ENCODE measurements around the gene RAB31. TPM values are rescaled to one million over a fixed set of nuclear protein-coding genes. Genes with fewer than 3 reads are reported as not detected.
A peak's percentile ranks its signal among the peaks of the same experiment; 100 is the strongest.
"Not testable (repeated sequence)": the region's sequence is repeated elsewhere in the genome, so short reads cannot be mapped to it uniquely, and the experiment has no call there.

The RAB31 gene
- 80.7 TPM for total RNA-seq
- long read RNA-seq, full-length matches to known transcripts: 46 of 89 reads
- long read RNA-seq, partial matches to known transcripts: 4 of 89 reads
- long read RNA-seq, other reads (novel, unspliced or antisense): 39 of 89 reads

GRCh38 chr18:9708057-9708433 lies at the start of gene RAB31:
RAB31 (plus strand) TSS chr18:9708301; CDS start chr18:9708406, 105 bp downstream.
- DNase-seq (ENCODE audit: low spot score): peak; percentile 97

DNA sequence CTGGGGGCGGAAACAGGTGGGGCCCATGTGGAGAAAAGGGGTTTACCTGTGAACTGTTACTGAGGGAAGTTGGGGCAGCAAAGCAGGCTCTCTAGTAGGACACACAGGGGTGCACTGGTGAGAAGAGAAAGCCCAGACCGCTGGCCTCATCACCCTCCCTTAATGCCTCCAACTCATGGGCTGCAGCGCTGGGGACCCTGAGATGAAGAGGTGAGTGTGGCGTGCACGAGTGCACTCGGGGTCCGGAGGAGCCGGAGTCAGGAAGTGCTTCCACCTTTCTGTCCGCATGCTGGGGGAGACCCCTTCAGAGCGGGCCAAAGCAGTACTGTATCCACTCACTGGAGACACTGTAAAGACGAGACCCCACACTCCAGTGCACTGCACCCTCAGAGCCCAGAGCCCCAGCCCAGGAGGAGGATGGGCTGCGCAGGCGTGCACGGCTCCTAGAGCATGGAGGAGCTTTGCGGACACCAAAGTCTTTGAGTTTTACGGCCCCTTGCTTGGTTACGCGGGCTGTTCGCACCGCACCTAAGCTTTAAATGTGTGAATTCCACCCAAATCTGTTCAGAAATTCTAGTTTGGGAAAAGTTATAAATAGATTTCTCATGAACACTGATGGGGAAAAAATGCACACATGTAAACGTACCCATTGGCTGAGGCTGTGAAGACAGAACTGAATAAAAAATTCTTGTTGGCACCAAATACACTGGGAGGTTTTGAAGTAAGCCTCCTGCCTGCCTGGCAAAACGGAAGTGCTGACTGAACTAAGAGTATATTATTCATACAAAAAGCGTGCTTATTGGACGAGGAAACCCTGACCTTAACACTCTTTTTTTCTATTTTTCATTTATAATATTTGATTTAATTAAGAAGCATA lies 48.4 kb upstream of the RAB31 start:
- no peak for DNase-seq (ENCODE audit: low spot score)

GRCh38 chr18:9661564-9661963 lies 46.5 kb upstream of the RAB31 start:
- DNase-seq (ENCODE audit: low spot score): no peak

DNA sequence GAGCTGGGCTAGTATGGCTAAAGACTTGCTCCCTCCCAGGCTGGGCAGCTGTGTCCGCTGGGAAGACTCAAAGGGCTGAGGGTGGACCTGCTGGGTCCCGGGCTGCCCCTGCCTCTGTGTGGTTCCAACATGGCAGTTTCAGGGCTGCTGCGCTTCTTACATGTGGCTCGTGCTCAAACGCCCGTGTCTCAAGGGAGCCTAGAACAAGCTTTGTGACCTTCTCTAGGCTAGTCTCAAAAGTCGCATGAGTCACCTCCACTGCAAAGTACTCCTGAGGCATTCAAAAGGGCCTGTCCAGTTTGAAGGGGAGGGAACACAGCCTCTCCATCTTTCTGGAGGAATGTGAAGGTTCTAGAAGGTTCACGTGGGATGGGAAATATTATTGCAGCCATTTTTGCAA lies 44.7 kb upstream of the RAB31 start:
- no peak for DNase-seq (ENCODE audit: low spot score)

DNA sequence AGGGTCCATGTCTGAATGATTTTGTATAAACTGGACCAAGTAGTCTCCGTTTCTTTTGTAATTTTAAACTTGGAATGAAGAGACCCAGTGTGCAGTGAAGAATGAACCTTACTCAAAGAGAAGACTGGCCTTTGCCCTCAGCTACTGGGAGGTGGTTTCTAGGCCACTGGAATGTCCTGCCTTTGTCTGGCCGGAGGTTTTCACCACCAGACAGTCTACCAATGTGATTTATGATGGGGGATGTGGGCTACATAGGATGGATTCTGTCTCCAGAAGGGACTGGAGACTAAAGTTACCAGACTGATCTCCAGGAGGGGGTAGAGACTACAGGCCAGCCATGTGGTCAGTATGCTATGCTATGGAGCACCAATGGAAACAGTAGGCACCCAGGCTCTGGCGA lies 42.8 kb upstream of the RAB31 start:
- no peak for DNase-seq (ENCODE audit: low spot score)

DNA sequence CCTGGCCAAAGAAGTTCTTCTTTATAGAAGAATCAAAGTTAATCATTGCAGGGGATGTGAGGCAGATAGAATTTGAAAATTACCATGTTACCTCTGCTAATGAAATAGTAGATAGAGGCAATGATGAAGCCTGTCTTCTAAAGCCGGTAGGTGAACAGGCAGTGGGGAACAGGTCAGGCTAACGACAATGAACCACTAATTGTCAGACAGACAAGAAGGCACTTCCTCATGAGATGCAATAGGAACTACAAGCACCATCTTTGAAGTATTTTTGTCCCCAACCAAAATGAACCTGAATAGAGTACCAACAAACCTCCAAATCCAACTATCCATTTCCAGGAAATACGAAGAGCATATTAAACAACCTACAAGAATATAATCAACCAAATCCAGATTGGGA lies 41.6 kb upstream of the RAB31 start:
- DNase-seq (ENCODE audit: low spot score): no peak

DNA sequence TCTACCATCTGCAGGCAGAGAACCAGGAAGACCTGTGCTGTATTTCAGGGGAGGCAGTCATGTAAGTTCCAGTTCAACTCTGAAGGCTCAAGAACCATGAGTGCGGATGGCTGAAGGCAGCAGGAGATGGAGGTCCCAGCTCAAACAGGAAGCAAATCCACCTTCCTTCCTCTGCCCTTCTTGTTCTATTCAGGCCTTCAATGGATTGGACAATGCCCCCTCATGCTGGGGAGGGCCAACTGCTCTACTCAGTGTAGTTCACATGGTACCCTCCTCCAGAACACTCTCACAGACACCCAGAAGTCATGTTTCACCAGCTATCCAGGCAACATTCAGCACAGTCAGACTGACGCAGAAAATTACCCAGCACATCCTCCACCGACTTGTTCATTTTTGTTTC lies 39.1 kb upstream of the RAB31 start:
- DNase-seq (ENCODE audit: low spot score): no peak

DNA sequence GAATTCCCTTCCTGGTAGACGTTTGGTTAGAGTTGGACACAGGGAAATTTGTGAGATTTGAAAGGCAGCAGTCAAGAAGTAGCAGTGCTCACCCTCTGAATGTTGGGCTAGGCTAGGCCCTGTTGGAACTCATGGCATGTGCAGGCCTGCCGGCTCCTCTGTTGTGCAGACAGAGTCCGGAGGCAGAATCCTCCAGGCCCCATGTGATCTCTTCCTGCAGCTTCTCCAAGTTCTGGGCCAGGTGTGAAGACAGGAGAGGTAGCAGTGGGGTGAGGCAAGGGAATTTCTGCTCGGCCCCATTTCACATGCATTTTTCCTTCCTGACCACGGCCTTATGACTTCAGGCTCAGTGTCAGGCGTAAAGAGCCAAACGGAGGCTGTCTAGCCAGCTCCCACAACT lies 36.9 kb upstream of the RAB31 start:
- DNase-seq (ENCODE audit: low spot score): no peak

DNA sequence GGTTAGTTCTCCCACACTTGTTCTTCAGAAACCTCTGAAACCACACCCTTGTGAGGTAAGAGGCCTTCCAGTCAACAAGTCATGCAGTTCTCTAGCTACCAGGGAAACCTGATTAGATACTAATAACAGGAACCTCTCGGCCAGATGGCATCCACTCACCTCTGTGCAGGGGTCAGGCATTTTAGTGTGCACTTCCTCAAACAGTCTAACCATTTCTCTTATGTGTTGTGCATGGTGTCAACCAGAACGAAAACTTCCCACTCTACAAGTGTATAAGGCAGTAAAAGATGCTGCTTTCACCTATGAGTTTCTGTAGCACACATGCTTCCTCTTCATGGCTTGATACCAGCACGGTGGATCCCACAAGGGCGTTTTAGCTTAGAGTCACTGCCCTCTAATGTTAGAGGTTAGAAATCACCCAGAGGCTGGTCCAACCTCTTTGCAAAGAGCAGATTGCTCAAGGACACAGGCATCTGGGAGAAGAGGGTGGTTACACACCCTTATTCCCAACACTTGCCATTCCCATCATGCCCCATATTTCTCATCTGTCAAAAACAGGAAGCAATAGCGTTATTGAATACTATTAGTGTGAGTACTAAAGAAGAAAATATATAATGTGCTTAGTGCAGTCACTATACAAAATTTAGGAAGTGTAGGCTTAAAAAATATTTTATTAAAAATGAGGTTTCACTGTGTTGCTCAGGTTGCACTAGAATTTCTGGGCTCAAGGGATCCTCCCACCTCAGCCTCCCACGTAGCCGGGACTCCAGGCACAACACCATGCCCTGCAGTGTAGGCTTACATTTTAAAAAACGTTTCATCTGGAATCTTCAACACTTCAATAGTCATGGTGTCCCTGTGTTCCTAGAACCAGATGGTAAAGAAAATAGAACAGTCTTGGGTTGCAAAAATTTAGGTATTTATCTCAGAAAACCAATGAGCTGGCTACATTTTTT lies 34.5 kb upstream of the RAB31 start:
- no peak for DNase-seq (ENCODE audit: low spot score)

DNA sequence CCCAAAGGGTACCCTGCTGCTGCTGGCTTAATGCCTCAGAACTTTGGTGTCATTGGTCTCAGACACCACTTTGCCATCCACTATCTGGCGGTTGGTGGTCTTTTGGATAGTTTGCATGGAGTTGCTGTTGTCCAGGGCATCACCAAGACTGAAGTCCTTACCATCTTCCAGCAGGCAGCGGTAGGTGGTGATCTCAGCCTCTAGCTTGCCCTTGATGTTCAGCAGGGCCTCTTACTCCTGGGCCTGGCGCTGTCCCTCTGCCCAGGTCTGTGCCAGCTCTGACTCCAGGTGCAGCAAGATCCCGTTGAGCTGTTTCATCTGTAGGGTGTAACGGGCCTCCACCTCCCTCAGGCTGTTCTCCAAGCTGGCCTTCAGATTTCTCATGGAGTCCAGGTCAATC lies 29.9 kb upstream of the RAB31 start:
- not testable (repeated sequence) for DNase-seq (ENCODE audit: low spot score)

DNA sequence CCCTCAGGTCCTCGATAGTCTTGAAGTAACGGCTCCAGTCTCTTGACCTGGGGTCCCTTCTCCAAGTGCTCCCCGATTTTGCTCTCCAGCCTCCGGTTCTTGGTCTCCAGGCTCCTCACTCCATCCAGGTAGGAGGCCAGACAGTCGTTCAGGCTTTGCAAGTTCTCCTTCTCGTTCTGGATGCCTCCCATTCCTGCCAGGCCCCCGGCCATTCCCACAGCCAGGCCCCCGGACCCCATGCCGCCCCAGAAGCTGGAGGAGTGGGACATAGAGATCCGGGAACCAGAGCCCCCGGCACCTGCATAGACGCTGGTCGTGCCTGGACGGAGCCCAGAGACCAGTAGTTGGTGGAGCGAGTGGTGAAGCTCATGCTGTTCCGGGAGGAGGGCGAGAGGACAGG lies 29.0 kb upstream of the RAB31 start:
- DNase-seq (ENCODE audit: low spot score): no peak

- DNase-seq (ENCODE audit: low spot score): no peak
Observed at GRCh38 chr18:9681217-9681616, 26.9 kb upstream of the RAB31 start.

DNA sequence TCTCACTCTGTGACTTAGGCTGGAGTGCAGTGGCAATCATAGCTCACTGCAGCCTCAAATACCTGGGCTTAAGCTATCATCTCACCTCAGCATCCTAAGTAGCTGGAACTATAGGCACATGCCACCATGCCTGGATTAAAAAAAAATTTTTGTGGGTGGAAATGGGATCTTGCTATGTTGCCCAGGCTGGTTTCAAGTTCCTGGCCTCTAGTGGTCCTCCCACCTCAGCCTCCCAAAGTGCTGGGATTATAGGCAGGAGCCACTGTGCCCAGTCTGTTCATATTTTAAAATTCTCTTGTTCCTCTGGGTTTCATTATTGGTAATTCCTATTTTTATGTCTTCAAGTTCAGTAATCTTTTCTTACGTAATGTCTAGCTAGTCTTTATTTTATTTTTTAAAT lies 25.5 kb upstream of the RAB31 start:
- DNase-seq (ENCODE audit: low spot score): no peak

DNA sequence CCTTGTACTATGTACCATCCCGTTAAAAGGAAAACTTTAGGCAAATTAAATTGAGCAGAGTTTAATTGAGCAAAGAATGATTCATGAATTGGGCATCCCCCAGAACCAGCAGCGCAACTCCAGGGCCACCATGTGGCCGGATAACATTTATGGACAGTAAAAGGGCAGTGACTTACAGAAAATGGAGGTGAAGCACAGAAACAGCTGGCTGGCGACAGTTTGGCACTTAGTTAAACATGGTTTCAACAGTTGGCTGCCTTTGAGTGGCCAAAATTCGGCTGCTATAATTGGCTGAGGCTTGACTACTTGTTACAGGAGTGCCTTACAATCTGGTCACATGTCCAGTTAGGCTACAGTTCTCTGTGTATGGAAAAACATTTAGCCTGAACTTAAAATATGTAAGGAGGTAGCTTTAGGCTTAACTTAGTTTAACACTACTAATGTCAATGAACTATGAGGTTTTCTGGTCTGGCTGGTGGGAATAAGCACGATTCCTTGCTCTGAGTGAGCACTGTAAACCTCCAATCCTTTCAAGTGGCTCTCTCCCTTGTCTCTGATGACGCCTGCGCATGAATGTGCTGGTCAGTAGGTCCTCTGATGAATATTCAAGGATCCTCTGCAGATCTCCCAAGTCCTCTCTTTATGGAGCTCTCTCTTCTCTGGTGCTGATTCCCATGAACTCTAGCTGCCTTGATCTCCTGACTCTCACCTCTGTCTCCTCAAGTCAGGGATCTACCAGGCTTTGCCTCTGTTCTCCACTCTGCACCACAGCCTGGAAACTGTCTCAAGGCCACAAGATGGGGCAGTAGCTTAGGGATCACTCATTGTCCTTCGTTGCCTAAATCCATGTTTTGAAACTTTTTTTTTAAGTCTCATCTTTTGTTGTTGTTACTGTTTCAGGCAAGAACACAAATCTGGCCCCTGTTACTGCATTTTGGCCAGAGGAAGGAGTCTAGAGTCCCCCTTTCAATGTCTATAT lies 24.4 kb upstream of the RAB31 start:
- no peak for DNase-seq (ENCODE audit: low spot score)

- no peak for DNase-seq (ENCODE audit: low spot score)
Observed at GRCh38 chr18:9684881-9685614, 23.1 kb upstream of the RAB31 start.

- no peak for DNase-seq (ENCODE audit: low spot score)
Observed at GRCh38 chr18:9685615-9685890, 22.5 kb upstream of the RAB31 start.

DNA sequence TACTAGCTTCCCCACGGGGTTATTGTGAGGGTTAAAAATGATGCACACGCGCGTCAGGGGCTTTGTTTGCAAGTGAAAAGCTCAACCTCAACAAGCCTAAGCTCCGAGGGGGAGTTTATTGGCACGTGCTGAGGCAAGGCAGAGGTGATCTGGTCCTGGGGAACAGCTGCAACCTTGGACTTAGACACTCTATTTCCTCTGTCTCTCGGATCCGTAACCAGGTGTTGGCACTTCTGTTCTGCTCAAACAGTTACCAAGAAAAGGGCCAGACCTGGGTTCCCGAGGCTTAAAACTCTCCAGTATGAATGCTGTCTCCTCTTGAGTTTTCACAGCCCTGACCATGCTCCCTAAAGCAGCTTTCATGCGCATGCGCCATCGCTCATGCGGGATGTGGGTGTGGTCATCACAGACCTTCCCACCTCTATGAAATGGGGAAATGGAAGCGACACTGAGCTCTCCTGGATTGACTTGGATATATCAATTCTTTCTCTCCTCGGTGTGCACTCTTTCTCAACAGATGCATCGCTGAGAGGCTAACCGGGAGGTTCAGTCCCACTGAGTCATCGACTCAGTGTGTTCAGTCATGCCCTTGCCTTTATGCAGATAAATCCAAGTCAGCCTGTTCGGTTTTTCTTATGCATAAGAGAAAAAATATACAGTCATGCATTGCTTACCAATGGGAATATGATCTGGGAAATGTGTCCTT lies 19.9 kb upstream of the RAB31 start:
- DNase-seq (ENCODE audit: low spot score): peak; percentile 49

DNA sequence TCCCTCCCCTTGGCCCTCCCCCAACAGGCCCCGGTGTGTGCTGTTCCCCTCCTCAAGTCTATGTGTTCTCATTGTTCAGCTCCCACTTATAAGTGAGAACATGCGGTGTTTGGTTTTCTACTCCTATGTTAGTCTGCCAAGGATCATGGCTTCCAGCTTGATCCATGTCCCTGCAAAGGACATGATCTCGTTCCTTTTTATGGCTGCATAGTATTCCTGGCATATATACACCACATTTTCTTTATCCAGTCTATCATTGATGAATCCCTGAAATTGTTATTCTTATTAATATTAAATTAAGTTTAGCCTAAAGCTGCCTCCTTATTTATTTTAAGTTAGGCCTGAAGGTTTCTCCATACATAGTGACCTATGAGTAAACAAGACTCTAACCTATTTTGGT lies 18.8 kb upstream of the RAB31 start:
- no peak for DNase-seq (ENCODE audit: low spot score)

GRCh38 chr18:9690418-9691188 lies 17.5 kb upstream of the RAB31 start:
- DNase-seq (ENCODE audit: low spot score): peak; percentile 30

Measured in mesenteric fat pad (tissue), 1 donor.